Effector CD8-positive, alpha-beta T cell (primary cell): ENCODE measurements around the gene PDS5A.
"Not testable (repeated sequence)": the region's sequence is repeated elsewhere in the genome, so short reads cannot be mapped to it uniquely, and the experiment has no call there.

Experiments
- DNase-seq: peaks from one replicate; lab custom pipeline; 2025; lab: John Stamatoyannopoulos, UW

The PDS5A gene

DNA sequence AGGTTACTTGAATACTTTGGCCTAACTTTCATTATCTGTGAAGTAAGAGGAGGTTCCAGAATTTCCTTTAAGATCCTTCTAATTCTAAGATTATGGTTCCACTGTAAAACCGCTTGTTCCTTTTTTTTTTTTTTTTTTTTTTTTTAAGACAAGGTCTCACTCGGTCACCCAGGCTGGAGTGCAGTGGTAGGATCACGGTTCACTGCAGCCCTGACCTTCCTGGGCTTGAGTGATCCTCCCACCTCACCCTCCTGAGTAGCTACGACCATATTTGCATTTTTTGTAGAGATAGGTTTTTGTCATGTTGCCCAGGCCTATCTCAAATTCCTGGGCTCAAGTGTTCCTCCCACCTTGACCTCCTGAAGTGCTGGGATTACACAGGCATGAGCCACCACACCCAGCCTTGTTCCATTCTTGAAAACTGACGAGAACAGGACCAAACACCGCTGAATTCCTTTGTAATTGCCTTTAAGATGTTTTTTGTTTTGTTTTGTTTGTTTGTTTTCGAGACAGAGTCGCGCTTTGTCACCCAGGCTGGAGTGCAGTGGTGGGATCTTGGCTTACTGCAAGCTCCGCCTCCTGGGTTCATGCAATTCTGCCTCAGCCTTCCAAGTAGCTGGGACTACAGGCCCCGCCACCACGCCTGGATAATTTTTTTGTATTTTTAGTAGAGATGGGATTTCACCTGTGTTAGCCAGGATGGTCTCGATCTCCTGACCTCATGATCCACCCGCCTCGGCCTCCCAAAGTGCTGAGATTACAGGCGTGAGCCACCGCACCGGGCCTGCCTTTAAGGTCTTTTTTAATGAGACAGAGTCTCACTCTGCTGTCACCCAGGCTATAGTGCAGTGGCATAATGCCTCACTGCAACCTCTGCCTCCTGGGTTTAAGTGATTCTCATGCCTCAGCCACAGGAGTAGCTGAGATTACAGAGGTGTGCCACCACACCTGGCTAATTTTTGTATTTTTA lies 6.8 kb downstream of the PDS5A start:
- DNase-seq = no peak

DNA sequence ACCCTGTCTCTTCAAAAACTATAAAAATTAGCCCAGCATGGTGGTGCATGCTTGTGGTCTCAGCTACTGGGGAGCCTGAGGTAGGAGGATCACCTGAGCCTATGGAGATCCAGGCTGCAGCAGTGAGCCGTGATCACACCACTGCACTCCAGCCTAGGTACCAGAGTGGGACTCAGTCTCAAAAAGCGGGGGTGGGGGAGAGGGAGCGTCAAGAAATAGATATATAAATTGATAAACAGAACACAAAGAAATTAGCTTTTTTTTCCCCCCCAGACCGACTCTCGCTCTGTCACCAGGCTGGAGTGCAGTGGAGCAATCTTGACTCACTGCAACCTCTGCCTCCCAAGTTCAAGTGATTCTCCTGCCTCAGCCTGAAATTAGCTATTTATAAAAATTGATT lies 14.1 kb downstream of the PDS5A start:
- no peak for DNase-seq

DNA sequence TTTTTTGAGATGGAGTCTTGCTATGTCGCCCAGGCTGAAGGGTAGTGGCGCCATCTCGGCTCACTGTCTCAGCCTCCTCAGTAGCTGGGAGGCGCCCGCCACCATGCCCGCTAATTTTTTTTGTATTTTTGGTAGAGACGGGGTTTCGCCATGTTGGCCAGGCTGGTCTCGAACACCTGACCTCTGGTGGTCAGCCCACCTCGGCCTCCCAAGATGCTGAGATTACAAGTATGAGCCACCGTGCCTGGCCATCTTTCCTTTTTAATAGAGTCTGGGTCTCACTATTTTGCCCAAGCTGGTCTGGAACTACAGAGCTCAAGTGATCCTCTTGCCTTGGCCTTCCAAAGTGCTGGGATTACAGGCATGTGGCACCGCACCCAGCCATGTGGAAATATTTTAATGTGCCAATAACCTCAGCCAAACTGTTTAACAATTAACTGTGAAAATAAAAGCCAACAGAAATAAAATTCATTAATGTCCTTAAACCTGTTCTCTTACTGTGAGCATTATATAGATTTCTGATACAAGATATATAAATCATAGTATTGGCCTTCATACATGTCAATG lies 16.3 kb downstream of the PDS5A start:
- DNase-seq = no peak

DNA sequence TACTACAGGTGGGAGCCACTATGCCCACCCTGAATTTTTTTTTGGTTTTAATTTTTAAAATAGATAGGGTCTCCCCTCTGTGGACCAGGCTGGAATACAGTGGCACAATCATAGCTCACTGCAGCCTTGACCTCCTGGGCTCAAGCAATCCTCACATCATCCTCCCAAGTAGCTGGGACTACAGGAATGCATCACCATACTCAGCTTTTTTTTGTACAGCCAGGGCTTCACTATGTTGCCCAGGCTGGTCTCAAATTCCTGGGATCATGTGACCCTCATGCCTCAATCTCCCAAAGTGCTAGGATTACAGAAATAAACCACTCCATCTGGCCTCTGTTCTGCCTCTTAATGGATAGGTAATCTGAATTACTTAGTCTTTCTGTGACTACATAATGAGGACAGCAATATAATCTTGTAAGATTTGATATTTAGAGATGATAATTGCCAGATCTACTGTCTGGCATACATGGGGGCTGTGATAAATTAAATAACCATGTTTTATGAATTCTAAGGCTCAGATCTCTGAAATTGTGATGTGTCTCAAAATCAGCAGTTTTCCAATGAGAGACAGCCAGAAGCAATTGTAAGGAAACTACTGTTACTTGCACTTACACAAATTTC lies 26.7 kb downstream of the PDS5A start:
- DNase-seq = no peak

DNA sequence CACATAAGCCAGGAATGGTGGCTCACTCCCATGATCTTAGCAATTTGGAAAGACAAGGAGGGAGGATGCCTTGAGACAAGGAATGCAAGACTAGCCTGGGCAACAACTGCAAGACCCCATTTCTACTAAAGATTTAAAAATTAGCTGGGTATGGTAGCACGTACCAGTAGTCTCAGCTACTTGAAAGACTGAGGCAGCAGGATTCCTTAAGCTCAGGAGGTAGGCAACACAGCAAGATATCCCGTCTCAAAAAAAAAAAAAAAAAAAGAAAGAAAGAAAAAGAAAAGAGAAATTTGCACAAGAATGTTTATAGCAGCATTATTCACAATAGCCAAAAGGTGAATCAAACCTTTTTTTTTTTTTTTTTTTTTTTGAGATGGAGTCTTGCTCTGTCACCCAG lies 29.7 kb downstream of the PDS5A start:
- DNase-seq = no peak

DNA sequence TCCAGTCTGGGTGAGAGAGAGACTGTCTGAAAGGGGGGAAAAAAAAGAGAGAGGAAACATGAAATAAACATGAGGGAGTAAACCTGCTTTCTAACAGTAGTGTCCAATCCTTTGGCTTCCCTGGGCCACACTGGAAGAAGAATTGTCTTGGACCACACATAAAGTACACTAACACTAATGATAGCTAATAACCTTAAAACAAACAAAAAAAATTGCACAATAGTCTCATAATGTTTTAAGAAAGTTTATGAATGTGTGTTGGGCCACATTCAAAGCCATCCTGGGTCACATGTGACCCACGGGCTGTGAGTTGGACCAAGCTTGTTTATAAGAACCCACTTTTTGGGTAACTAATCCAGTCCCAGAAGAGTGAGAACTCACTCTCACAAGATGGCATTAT lies 30.3 kb downstream of the PDS5A start:
- DNase-seq = no peak

DNA sequence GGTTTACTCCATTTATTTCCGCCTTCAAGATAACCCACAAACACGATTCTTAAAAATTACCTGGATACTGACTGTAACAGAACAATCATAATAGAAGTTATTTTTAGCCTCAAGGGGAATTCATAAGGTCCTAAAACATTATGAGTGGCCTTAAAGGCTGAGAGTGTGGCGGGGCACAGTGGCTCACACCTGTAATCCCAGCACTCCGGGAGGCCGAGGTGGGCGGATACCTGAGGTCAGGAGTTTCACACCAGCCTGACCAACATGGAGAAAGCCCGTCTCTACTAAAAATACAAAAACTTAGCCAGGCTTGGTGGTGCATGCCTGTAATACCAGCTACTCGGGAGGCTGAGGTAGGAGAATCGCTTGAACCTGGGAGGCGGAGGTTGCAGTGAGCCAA lies 33.5 kb downstream of the PDS5A start:
- DNase-seq = not testable (repeated sequence)

DNA sequence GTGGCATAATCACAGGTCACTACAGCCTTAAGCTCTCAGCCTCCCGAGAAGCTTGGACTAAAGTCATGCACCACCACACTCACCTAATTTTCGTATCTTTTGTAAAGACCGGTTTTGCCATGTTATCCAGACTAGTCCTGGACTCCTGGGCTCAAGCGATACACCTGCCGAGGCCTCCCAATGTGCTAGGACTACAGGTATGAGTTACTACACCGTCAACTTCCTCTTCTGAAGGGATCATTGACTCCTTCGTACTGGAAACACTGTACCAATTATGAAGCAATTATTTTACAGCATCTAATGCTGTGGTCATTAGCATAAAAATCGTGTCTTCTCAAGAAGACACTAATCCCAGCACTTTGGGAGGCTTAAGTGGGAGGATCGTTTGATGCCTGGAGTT lies 35.2 kb downstream of the PDS5A start:
- no peak for DNase-seq

DNA sequence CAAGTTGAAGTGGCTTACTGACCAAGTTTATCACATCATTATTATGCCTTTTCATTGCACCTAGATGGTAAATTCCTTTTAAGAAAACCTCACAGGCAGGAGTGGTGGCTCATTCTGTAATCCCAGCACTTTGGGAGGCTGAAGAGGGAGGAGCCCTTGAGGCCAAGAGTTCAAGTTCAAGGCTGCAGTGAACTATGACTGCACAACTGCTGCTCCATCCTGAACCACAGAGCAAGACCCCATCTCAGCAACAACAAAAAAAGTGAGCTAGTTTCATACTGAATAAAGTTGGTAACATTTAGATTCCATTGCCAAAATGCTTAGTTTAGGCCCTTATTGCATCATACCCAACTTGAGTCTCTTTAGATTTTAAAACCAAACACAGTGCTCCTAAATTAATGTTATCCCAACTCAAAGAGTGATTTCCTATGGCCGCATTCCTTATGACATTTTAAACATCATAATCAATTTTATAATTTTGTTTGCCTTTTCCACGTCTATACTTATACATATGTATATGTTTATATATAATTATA lies 36.0 kb downstream of the PDS5A start:
- no peak for DNase-seq

DNA sequence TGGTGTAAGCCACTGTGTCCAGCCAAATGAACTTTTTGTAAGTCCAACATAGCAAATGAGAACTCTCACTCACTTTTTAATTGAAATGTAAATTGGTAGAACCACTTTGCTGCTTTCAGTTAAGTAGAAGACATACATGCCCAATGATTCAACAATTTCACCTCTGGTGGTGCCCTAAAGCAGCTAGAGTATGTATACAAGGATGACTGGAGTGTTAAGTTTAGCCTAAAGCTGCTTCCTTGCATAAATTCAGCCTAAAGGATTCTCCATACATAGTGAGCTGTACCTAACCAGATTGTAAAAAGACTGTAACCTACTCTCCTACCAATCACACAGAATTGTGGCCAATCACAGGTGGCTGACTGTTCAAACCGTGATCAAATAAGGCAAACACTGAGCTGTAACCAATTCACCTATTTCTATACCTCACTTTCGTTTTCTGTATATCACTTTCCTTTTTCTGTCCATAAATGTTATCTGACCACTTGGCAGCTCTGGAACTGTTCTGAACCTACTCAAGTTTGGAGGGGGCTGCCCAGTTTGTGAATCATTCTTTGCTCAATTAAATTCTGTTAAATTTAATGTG lies 39.9 kb downstream of the PDS5A start:
- no peak for DNase-seq

DNA sequence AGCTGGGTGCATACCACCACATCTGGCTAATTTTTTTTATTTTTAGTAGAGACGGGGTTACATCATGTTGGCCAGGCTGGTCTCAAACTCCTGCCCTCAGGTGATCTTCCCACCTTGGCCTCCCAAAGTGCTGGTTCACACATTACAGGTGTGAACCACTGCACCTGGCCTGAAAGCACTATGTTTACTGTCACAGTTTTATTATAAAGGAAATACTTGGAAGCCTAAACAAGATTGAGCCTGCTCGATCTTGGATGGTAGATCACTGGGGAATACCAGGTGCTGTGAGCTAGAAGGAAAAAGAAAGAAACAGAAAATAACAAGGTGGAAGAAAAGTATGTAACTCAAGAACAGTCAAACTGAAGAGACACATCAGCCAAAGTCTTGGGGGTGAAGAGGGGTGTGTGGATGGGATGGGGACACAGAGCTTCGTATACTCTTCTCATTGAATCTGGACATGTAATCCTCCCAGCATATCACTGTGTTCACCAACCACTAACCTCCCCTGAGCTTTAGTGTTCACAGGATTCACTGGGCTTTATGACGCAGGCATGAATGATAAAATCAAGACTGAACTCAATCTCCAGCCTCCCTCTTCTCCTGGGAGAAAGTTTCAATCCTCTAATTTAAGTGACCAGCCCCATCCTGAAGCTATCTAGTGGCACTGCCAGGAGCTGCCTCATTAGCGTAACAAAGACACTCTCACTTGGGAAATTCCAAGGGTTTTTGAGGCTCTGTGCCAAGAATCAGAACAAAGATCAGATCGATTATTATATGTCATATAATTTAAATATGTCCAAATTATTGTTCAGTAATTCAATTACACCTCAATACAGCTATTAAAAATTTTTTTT lies 40.9 kb downstream of the PDS5A start:
- no peak for DNase-seq

DNA sequence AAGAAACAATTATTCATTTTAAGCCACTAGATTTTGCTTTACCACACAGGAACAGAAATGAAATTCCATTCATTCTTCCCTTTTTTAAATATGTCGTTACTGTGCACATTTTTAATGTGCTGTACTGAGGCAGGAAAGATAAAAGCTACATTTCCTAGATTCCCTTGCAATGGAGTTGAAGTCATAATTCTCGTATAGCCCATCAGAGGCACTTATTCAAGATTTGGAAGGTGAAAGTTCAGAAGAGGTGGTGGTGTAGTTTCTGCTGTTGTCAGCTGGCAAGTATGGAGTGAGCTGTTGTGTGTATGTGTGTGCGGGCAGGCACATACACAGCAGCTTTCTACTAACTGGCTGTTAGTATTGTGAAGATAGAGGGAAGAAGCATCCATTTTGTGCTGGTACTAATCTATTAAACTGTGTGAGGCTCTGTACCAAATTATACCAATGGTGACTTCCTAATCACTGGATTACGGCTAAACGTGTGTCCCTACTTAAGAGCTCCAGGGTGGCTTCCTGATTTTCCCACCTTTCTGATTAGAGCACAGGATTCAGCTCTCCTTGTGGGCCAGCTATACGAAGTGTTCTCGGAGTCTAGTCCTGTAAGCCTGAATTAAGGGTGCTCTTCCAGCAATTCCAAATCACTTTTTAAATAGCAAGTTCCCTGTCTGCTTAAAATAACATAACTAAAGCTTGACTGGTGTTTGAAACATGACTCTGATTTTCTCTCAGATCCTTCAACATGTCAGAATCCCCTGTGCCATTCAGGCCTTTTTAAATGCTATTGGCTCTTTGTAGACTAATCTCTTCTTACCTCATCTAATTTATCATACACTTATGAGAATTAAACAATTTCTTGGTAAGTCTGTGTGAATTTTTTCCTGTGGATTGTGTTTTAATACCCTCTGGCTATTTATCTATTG lies 43.8 kb downstream of the PDS5A start:
- no peak for DNase-seq

DNA sequence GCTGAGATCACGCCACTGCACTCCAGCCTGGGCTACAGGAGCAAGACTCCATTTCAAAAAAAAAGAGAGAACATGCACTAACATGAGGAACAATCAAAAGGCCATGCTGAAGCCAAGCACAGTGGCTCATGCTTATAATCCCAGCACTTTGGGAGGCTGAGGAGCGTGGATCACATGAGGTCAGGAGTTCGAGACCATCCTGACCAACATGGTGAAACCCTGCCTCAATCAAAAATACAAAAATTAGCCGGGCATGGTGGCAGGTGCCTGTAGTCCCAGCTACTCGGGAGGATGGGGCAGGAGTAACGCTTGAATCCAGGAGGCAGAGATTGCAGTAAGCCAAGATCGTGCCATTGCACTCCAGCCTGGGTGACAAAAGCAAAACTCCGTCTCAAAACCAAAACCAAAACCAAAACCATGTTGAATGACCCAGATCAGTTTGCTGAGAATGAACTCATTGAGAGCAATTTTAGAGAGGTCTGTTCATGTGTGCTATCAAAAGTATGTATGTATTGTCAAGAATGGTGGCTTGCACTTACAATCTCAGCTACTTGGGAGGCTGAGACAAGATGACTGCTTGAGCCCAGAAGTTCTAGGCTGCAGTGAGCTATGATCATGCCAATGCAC lies 44.8 kb downstream of the PDS5A start:
- no peak for DNase-seq

DNA sequence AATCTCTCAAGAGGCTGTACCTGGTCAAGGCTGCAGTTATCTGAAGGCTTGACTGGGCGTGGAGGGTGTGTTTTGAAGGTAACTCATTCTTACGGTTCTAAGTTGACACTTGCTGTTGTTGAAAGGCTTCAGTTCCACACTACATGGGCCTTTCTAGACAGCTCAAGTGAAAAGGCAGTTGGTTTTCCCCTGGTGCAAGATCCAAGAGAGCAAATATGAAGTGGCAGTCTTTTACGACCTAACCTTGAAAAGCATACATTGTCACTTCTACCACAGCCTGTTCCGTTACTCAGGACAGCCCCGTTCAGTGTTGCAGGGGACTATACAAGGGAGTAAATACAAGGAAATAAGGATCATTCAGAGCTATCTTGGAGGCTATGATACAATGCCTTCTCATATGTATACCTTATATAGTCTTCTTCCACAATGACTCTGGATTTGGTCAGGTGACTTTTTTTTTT lies 46.2 kb downstream of the PDS5A start:
- no peak for DNase-seq

DNA sequence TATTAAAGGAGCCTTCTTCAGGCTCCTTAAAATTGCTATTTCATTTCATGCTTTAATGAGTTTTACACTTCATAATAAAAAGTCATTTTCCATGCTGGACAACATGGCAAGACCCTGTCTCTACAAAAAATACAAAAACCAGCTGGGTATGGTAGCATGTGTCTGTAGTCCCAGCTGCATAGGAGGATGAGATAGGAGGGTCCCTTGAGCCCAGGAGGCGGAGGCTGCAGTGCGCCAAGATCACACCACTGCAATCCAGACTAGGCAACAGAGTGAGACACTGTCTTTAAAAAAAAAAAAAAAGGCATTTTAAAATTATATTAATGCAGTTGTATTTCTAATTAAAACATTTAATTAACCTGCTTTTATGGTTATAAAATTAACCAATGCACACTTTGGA lies 49.2 kb downstream of the PDS5A start:
- DNase-seq = no peak

DNA sequence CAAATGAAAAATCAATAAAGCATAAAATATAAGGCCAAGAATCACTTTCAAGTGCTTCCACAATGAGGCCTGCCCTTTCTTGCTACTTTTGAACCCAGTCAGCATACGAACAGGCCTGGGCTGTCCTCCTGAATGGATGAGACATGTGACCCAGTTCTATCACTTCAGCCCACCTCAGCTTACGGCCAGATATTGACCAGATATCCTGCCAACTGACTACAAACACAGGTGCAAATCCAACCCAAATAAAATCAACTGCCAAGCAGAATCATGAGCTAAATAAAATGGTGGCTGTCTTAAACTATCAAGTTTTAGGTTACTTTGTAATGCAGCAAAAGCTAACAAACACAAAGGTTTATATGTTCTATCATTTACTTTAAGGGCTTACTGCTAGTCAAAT lies 53.7 kb downstream of the PDS5A start:
- no peak for DNase-seq

DNA sequence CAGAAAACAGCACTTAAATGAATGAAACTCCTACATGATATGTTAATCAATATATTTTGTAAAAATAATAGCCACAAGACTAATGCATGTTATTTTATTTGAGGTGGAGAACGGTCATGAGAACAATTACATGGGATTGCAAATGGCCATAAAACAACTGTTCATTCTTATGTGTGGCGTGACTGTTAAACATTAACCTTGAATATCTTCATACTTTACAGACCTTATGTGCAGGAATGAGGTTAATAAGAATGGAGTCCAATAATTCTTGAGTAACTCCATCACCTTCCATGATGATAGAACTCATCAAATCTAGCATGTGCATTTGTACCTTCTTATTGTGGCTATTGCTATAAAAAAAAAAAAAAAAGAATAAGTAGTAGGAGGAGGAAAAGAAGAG lies 55.3 kb downstream of the PDS5A start:
- no peak for DNase-seq

DNA sequence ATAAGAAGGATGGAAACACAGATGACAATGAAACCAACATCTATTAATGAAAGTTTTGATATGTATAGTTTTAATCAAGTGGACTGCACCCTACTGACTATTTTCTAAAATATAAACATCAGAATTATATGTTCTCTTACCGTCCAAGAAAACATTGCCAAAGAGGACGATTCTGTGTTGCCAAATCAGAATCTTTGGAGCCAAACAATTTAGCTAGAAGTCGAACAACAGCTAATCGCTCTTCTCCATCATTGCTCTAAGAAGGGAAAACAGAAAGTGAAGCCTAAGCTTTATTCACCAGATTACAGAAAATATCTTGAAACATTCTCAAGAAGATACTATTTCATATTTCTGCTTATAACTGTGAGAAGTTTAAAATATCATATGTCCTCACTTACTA lies 64.2 kb downstream of the PDS5A start:
- no peak for DNase-seq

DNA sequence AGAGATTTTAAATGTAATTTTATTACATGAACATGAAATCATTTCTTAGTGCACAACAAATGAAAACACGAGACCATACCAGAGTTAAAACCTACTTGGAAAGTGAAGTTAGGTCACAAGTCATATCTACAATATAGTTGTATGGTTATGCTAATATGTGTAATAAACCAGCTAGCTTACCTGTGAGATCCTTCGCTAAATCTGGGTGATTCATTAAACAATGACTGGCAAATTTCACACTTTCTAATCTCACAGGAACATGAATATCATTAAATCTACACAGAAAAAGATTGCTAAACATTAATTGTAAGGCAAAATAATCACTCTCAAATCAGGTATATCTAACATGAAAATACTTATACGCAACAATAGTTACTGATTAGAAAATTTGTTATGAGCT lies 67.6 kb downstream of the PDS5A start:
- DNase-seq = no peak

DNA sequence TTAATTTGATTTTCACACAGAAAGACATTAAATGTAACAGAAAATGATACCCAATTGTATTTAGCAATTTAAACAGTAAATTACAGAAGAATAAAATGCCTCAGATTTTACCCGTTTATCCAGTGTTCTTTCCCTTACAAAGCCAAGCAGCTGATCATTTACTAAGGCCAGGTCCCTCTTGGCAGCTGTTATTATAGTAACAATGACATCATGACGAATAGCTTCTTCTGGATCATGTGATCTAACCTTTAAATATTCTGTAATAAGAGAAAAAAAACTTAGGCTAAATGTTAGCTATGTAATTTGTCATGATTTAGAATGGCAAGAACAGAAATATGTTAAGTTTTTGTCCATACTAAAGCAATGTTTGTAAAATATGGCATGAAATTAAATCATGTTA lies 69.4 kb downstream of the PDS5A start:
- DNase-seq = no peak
